ENCODE results near the gene B4GALT5.
"Not testable (repeated sequence)": the region's sequence is repeated elsewhere in the genome, so short reads cannot be mapped to it uniquely, and the experiment has no call there.

B4GALT5 gene

GRCh38 chr20:49656304-49656703 is 57.4 kb downstream of the B4GALT5 start:
- DNase-seq, result no peak

- no peak for DNase-seq
These were observed 59.7 kb downstream of the B4GALT5 start for GRCh38 chr20:49653925-49654434.

GRCh38 chr20:49649672-49650071 is 64.0 kb downstream of the B4GALT5 start:
- no peak for DNase-seq

GRCh38 chr20:49647550-49647949 is 66.1 kb downstream of the B4GALT5 start:
- DNase-seq, result no peak

- DNase-seq, result no peak
These were observed 67.2 kb downstream of the B4GALT5 start for GRCh38 chr20:49646528-49646927.

- DNase-seq, result no peak
These were observed 67.6 kb downstream of the B4GALT5 start for GRCh38 chr20:49646126-49646525.

GRCh38 chr20:49644980-49645565 is 68.6 kb downstream of the B4GALT5 start:
- DNase-seq, result no peak

- no peak for DNase-seq
These were observed 70.9 kb downstream of the B4GALT5 start for GRCh38 chr20:49642816-49643215.

GRCh38 chr20:49641683-49642656 is 71.7 kb downstream of the B4GALT5 start:
- no peak for DNase-seq

- DNase-seq, result no peak
These were observed 76.5 kb downstream of the B4GALT5 start for GRCh38 chr20:49637046-49637637.

- no peak for DNase-seq
These were observed 77.2 kb downstream of the B4GALT5 start for GRCh38 chr20:49636447-49636846.

- no peak for DNase-seq
These were observed 77.8 kb downstream of the B4GALT5 start for GRCh38 chr20:49635866-49636265.

- DNase-seq, result no peak
These were observed 78.5 kb downstream of the B4GALT5 start for GRCh38 chr20:49635166-49635565.

GRCh38 chr20:49634116-49634515 is 79.6 kb downstream of the B4GALT5 start:
- DNase-seq, result no peak

- no peak for DNase-seq
These were observed 80.0 kb downstream of the B4GALT5 start for GRCh38 chr20:49633643-49634042.

GRCh38 chr20:49633023-49633422 is 80.7 kb downstream of the B4GALT5 start:
- DNase-seq, result no peak

GRCh38 chr20:49631856-49632418 is 81.7 kb downstream of the B4GALT5 start:
- DNase-seq, result no peak

- no peak for DNase-seq
These were observed 82.5 kb downstream of the B4GALT5 start for GRCh38 chr20:49631061-49631716.

- DNase-seq, result no peak
These were observed 83.2 kb downstream of the B4GALT5 start for GRCh38 chr20:49630396-49630951.

GRCh38 chr20:49629606-49630005 is 84.1 kb downstream of the B4GALT5 start:
- DNase-seq, result no peak

- not testable (repeated sequence) for DNase-seq
These were observed 85.4 kb downstream of the B4GALT5 start for GRCh38 chr20:49628280-49628679.

- DNase-seq, result no peak
These were observed 86.3 kb downstream of the B4GALT5 start for GRCh38 chr20:49627329-49627761.
